ENCODE data around the gene PIEZO1.

The PIEZO1 gene

DNA sequence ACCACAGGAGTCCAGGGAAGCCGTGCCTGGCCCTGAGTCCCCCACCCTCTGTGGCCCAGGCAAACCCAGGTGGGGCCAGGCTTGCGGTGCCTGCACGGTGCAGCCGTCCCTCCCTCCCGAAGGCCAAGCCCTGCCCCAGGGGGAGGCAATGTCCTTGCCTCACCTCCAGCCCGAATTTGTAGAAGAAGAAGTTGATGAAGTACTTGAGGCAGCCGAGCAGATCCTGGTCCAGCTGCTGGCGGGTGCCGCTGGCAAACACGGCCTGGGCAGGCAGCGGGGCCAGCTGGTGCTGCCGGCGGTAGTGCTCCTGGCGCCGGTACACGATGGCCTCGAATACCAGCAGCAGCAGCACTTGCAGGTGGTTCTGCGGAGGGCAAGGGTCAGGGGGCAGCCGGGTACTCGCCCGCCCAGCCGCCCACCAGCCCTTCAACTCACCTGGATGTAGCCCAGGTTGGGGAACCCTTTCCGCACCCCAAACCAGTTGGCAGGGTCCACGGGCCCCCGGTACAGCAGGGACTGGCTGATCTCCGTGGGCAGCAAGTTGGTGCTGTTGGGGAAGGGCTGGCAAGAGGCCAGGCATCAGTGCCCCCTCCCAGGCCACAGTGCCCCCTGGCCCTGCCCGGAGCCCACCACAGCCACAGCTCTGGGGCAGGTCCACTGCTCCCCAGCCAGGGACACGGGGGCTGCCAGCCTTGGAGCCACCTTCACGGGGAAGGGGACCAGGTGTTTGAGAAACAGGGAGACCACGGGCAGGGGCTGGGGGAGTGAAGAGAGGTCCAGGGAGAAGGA, 52.7 kb downstream of the PIEZO1 start:
- DNase-seq: no peak

GRCh38 chr16:88731699-88732098, 53.3 kb downstream of the PIEZO1 start:
- peak; percentile 16 for DNase-seq

DNA sequence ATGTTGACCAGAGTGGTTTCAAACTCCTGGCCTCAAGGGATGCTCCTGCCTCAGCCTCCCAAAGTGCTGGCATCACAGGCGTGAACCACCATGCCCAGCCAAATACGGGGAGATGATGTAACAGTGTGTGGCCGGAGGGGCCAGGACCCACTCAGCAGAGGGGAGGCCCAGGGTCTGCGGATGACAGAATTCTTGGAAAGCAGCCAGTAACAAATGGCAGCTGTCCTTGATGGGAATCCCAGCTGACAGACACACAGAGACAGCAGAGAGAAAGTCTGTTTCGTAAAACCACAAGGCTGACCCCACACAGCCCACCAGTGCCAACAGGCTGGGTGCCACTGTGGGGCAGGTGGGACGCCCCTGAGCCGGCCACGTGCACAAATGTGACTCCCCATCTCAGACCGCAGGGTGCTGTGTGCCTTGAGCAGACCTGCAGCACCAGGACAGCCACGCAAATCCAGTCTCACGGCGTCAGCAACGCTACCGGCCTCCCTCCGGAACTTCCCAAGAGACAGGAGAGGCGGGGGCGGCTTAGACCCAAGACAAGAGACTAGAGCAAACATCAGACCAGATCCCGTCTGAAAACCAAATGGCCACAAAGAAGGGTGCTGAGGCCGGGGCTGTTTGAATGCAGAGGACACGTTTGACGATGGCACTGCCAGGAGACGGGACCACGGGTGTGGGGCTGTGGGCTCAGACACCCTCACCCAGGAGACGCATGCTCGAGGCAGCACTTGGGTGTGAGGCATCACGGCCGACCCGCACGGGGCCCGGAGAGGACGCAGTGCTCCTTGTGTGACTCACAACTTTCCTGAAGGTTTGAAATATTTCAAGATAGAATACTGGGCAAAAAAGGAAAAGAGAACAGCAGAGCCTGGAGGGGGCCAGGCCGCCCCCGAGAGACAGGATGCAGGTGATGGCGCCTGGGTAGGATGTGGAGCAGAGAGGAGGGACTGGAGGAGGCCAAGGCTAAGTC, 54.1 kb downstream of the PIEZO1 start:
- no peak for DNase-seq

DNA sequence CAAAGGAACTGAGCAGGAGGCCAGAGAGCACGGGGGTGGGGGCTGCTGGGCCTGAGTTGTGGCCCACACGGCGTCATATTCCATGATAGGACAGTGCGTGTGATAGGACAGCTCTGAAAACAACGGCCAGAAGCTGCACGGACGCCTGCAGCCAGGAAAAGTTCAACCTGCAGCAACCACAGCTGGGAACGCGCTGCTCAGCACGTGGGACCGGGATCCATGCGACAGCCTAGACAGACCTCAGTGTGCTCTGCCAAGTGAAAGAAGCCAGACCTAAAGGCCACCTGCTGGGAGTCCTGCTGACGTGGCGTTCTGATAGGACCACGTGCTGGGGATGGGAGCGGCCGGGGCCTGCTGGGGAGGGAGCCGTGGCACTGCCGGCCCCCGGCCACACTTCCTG, 57.1 kb downstream of the PIEZO1 start:
- no peak for DNase-seq

DNA sequence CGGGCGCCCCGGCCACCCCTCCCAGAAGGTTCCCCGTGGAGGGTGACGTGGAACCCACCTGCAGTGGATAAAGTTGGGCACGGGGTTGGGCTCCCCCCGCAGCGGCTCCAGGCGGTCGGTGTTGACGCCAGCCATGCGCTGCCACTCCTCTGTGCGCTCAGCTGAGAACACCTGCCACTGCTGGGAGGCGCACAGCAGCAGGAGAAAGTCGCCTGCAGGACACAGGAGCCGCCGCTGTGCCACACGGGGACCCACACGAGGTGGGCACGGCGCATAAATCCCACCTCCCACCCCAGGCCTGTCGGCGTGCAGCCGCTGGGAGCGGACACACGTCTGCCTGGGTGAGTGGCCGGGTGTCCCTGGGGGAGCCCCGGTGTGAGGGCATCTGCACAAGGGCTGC, 58.0 kb downstream of the PIEZO1 start:
- no peak for DNase-seq

DNA sequence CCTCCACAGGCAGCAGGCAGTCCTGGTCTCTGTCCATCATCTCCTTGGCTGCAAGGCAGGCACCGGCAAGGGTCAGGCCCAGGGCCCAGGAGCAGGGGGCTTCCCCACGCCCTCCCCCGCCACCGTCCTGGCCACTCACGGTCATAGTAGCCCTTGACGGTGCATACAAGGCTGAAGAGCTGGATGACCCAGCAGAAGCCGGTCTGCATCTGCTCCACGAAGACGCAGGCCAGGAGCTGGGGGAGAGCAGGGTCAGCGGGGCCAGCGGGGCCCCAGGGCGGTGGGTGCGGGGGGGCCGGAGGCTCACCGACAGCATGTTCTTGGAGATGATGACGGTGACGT, 58.6 kb downstream of the PIEZO1 start:
- no peak for DNase-seq

DNA sequence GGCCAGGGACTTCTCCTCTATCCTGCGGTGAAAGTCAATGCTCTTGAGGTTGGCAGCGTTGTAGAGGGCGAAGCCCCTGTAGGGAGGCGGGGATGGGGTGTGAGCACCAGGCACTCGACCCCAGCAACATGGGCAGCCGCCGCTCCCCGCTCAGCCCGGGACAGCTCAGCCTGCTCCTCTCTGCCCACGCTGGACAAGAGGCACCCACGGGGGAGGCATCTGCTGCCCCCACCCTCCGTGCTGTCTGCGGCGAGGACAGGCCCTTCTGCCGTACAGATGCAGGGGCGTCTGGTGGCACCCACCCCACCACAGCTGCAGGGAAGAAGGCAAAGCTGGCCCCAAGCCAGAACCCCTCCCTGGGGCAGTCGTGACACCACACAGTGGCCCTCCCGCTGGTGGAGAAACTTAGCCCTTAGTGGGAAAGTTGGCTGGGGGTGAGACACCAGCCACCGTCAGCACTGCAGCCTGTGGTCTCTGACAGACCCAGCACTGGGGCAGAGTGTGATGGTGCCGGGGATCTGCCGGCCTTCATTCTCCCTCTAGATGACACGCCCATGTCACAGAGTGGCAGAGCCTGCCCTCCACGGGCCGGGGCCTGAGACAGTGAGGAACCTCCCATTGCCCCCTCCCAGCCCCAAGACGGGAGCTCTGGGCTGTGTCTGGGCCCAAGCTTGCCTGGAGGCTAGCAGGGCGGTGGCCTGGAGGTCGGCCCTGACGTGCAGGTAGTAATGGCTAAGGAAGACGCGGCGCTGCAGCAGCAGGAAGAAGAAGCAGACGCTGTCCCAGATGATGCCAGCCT, 59.2 kb downstream of the PIEZO1 start:
- no peak for DNase-seq

GRCh38 chr16:88724855-88725555, 60.0 kb downstream of the PIEZO1 start:
- no peak for DNase-seq

DNA sequence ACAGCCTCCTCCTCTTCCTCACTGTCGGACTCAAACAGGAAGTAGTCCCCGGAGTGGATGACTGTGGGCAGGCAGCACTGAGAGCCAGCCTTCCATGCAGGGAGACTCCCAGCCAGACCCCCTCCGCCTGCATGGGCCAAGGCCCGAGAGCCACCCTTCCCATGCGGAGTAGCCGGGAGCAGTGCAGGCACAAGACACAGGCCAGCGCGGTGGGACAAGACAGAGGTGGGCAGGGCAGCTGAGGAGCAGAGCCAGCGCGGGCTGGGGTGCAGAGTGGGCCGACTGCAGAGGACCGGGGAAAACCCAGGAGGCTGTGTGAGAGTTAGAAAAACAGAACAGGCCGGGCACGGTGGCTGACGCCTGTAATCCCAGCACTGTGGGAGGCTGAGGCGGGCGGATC, 61.1 kb downstream of the PIEZO1 start:
- DNase-seq: no peak

DNA sequence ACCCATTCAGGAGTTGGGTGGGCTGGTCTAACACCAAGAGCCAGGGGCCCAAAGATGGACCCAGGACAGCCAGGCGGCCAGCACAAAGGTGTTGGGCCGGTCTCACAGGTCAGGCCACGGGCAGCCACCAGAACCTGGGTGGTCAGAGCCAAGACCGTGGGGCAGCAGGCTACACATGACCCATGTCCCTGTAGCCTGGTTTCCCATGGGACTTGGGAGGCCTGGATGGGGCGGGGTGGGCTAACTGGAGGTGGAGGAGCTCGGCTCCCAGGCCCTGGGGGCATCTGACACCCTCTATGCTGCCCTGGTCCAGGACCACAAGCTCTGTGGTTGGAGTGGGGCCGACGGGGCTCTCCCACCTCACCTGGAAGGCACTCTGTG, 61.5 kb downstream of the PIEZO1 start:
- no peak for DNase-seq

DNA sequence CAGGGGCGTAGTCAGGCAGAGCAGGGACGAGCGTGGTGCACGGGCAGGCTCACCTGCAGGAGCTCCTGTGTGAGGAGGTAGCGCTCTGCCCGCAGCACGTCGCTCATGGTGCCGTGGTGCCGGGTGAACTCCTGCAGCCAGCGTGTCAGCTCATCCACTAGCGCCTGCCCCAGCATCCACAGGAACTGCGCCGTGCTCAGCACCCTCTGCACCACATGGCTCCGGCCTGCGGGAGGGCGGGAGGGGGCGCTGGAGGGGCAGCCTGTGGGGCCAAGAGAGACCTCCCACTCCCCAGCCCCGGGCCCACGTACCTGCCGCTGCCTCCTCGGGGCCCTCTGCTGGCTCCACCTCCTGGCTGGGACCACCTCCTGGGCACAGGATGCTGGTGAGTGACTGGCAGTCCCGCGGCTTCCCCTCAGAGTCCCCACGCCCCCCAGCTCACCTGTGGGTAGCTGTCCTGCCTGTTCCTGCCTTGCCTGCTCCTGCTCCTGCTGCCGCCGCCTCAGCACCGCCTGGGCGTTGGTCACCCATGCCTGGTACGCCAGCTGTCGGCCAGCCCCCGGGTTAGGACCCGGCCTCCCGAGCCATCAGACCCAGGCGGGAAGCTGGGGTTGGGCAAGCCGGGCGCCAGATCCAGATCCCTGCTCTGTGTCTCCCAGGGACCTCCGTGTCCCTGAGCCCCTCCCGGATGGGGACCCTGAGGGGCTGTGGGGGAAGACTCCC, 62.1 kb downstream of the PIEZO1 start:
- no peak for DNase-seq

- DNase-seq: no peak
Measured at GRCh38 chr16:88721815-88722755, 62.9 kb downstream of the PIEZO1 start.

DNA sequence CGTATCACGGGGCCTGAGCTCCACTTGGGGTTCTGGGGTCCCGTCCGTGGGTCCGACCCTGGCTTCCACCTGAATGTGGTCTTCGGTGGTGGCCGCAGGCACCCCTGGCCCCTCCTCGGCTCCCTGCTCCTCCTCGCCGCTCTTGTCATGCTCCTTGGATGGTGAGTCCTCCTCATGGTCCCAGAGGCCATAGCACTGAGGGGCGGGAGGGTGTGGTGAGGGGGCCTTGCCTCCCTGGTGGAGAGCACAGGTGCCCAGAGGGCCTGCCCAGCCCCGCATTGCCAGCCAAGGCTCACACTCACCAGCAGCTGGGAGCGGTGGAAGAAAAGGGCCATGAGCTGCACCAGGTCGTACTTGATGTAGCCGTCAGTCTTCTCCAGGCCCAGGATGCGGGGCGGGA, 63.8 kb downstream of the PIEZO1 start:
- DNase-seq: no peak

GRCh38 chr16:88720396-88720970, 64.5 kb downstream of the PIEZO1 start:
- no peak for DNase-seq

DNA sequence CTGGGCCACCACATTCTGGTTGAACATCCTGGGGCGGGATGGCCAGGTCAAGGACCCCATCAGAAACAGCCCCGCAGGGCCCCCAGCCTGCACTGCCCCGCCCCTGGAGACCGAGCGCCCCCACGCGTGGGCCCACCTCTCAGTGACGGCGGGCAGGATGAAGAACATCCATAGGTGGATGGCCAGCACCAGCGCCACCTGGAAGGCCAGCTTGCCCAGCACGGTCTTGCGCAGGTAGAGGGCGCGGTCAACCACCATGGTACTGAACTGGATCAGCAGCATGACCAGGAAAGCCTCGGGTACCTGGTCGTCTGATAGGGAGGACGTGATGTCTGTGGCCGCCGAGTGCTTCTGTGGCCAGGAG, 65.1 kb downstream of the PIEZO1 start:
- no peak for DNase-seq

DNA sequence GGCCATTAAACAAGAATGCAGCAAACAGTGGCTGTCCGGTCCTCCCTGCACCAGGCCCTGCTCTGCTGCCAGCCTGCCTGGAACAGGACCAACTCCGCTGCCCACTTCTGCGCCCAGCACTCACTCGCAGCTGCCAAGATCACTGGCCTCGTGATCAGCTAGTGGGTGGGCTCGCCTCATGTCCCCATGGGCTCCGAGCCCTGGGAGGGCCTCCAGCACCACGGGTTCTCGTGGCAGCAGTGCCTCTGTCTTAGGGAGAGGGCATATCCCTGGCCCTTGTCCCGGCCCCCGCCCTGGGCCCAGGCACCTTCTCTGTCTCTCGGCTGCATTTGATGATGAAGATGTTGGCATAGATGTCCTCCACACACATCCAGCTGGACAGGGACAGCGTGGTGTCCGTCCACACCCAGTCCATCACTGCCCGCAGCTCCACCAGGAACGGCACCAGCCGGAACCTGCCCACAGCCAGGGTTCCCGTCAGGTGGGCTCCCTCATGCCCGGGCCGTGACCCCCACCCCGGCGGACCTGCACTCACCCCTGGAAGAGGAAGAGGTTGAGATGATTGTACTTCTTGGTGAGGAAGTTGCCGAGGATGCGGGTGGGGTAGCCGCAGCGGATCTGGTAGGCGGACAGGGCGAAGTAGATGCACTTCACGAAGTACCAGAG, 65.6 kb downstream of the PIEZO1 start:
- DNase-seq: no peak

DNA sequence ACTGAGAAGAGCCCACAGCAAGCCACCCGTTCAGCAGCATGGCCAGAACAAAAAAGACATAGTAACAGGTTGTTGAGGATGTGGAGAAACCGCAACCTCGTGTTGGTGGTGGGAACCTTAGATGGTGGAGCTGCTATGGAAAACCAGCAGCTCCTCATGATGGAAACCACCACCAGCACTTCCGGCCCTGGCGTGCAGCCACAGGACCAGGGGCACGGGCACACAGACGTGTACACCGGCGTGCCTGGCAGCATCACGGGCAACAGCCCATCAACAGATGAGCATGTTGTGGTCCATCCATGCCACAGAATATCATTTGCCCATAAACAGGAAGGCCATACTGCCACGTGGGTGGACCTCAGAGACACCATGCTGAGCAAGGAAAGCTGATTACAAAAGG, 66.8 kb downstream of the PIEZO1 start:
- no peak for DNase-seq

GRCh38 chr16:88716601-88717001, 68.4 kb downstream of the PIEZO1 start:
- no peak for DNase-seq

DNA sequence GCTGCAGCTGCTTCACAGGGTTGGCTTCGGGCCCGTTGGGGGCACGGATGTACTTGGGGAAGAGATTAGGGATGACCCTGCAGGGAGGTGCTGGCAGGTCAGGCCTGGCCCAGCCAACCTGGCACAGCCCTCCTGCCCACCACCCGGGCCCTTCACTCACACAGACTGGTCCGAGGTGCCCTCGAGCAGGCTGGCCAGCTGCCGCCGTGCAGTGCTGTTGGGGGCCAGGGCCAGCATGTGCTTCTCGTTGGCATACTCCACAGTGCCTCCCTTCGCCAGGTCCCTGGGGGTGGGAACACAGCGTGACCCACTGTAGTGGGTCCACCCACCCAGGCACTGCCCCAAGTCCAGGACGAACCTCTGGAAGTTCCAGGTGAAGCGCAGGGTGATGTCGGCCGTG, 68.8 kb downstream of the PIEZO1 start:
- no peak for DNase-seq

Data from NCI-H82 (cell line).